ENCODE measurements around the gene CCR7. TPM values are rescaled to one million over a fixed set of nuclear protein-coding genes. Genes with fewer than 3 reads are reported as not detected.

The CCR7 gene
- total and polyA plus RNA-seq, 2 donors (not counting 1 experiment from before 2014, with no cell fraction given), result 116 to 481 TPM

DNA sequence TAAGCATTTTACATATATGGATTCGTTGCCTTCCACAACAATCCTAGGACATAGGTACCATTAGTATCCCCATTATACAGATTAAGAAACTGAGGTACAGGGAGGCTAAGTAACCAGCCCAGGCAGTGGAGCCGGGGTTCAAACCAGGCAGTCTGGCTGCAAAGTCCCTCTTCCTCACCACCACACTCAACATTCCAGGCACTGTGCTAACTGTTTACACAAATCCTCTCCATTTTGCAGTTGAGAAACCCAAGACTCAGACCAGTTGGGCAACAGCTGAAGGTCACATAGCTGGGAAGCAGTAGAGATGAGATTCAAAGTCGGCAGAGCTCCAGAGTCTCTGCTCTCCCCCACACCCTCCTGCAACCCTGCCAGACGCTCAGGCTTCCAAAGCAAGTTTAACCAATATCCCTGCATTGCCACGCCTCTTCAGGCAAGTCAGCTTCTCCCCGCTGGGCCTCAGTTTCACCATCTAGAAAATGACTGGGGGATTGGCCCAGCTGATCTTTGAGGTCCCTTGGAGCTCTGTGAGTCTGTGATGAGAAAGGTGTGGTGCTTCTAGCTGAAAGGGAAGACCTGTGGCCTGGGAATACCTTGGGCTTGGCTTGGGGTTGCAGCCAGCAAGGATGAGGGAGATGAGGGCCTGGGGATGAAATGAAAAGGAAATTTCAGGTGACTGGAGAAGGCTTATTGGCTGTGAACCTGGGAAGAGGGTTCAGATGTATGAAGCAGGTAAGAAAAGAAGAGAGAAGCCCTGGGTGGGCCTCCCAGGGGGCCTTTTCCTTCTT, 14.0 kb downstream of the CCR7 start:
- POLR2A ChIA-PET, result interaction anchor here (0.6 to 9.4 kb wide), 5 partner anchors 11 to 134 kb away, joined by 3 to 78 read pairs (median 6); partner anchors contain the start of genes CCR7 and TOP2A
- Histone ChIP-seq H3K4me3 (ENCODE audit: control extremely low read depth in 1 of 5, extremely low read depth in 1 of 5, insufficient read depth in 1 of 5, low read depth in 2 of 5, low read length in 4 of 5) (no peak overlapping the region), H4K20me1 (ENCODE audit: control insufficient read depth, insufficient read depth, low read length, poor library complexity, severe bottlenecking) (peaks cover 4% of the 10 kb centered on the region), H3K27me3 (replicated peaks in 1 of 4; ENCODE audit: control extremely low read depth in 1 of 4, control insufficient read depth in 3 of 4, insufficient read depth in 4 of 4, low read length in 3 of 4) (no peaks in the 10 kb centered on the region), H2AFZ (ENCODE audit: insufficient read depth, low read depth, low read length, poor library complexity, severe bottlenecking) (no peak overlapping the region), H3K36me3 (replicated peaks in 1 of 2; ENCODE audit: control extremely low read depth in 1 of 2, control insufficient read depth in 1 of 2, extremely low read depth in 1 of 2, insufficient read depth in 2 of 2, low read length in 1 of 2) (peaks cover 0 to 25% of the 10 kb centered on the region in 2 experiments), H3K9ac (ENCODE audit: low read length) (no peak overlapping the region), H3K4me1 (ENCODE audit: control insufficient read depth in 2 of 2, insufficient read depth in 2 of 2, low read length in 2 of 2) (peaks cover 95 to 96% of the 10 kb centered on the region in 2 donors), H3K9me3 (ENCODE audit: control extremely low read depth in 1 of 3, control insufficient read depth in 2 of 3, insufficient read depth in 1 of 3, low read length in 2 of 3) (no peaks in the 10 kb centered on the region), H3K79me2 (ENCODE audit: control insufficient read depth, insufficient read depth, low read length) (peaks cover 34% of the 10 kb centered on the region), H3K4me2 (replicated peaks; ENCODE audit: low read depth, low read length, poor library complexity, severe bottlenecking) (peak overlapping the region; percentile 73), H3K27ac (ENCODE audit: low read length in 2 of 2) (peak overlapping the region; percentile 38 to 98)
- peak; percentile 53 for DNase-seq
- Mint-ChIP-seq H3K4me3 (peak overlapping the region; percentile 84), H3K27ac (peak overlapping the region; percentile 92), H3K9me3 (ENCODE audit: insufficient read depth) (no peaks in the 10 kb centered on the region), H3K27me3 (no peaks in the 10 kb centered on the region), H3K4me1 (peaks cover 100% of the 10 kb centered on the region)
- TF ChIP-seq, protein P1, sequence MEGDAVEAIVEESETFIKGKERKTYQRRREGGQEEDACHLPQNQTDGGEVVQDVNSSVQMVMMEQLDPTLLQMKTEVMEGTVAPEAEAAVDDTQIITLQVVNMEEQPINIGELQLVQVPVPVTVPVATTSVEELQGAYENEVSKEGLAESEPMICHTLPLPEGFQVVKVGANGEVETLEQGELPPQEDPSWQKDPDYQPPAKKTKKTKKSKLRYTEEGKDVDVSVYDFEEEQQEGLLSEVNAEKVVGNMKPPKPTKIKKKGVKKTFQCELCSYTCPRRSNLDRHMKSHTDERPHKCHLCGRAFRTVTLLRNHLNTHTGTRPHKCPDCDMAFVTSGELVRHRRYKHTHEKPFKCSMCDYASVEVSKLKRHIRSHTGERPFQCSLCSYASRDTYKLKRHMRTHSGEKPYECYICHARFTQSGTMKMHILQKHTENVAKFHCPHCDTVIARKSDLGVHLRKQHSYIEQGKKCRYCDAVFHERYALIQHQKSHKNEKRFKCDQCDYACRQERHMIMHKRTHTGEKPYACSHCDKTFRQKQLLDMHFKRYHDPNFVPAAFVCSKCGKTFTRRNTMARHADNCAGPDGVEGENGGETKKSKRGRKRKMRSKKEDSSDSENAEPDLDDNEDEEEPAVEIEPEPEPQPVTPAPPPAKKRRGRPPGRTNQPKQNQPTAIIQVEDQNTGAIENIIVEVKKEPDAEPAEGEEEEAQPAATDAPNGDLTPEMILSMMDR (IDR thresholded peaks at IDR 0.05), result no peak
- no peak for TF ChIP-seq EZH2 (IDR thresholded peaks at IDR 0.05; ENCODE audit: borderline replicate concordance, insufficient read depth, low read depth, low read length, poor library complexity, severe bottlenecking)
- WGBS (ENCODE audit: insufficient coverage), result 94% methylated on average over 4 of the region's 6 CpGs
- CTCF ChIA-PET, result interaction anchor here (0.6 to 25.2 kb wide), 5 partner anchors 9 to 110 kb away, joined by 3 to 634 read pairs (median 132); partner anchors contain the start of gene CCR7
- ATAC-seq (ENCODE audit: low read depth), result no peak
- intact Hi-C loops (cut with micrococcal nuclease), result no loop called here

DNA sequence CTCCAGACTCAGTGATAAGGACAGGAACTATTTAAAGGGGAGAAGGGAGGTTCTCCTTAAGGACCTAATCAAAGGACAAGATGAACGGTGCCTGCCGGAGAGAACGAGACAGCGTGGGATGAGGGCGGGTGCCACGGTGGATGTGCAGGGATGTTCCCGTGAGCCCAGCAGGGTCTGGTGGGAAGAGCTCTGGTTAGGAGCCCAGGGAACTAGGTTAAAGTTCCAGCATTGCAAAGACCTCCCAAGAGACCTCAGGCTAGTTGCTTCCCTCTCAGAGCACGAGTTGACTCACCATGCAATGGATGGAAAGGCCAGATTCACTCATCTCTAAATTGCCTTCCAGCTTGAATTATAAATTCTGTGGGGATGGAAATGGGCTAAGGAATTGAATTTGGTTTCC, 14.7 kb downstream of the CCR7 start:
- Histone ChIP-seq H3K4me3 (ENCODE audit: control extremely low read depth in 1 of 5, extremely low read depth in 1 of 5, insufficient read depth in 1 of 5, low read depth in 2 of 5, low read length in 4 of 5) (no peak overlapping the region), H3K9ac (ENCODE audit: low read length) (no peak overlapping the region), H4K20me1 (ENCODE audit: control insufficient read depth, insufficient read depth, low read length, poor library complexity, severe bottlenecking) (peaks cover 4% of the 10 kb centered on the region), H3K4me2 (replicated peaks; ENCODE audit: low read depth, low read length, poor library complexity, severe bottlenecking) (peak overlapping the region; percentile 73), H3K36me3 (replicated peaks in 1 of 2; ENCODE audit: control extremely low read depth in 1 of 2, control insufficient read depth in 1 of 2, extremely low read depth in 1 of 2, insufficient read depth in 2 of 2, low read length in 1 of 2) (peaks cover 0 to 23% of the 10 kb centered on the region in 2 experiments), H3K4me1 (ENCODE audit: control insufficient read depth in 2 of 2, insufficient read depth in 2 of 2, low read length in 2 of 2) (peaks cover 90% of the 10 kb centered on the region in 2 donors), H3K79me2 (ENCODE audit: control insufficient read depth, insufficient read depth, low read length) (peaks cover 28% of the 10 kb centered on the region), H3K27ac (ENCODE audit: low read length in 2 of 2) (peak overlapping the region in 1 of 2 donors; percentile 98), H2AFZ (ENCODE audit: insufficient read depth, low read depth, low read length, poor library complexity, severe bottlenecking) (no peak overlapping the region), H3K27me3 (replicated peaks in 1 of 4; ENCODE audit: control extremely low read depth in 1 of 4, control insufficient read depth in 3 of 4, insufficient read depth in 4 of 4, low read length in 3 of 4) (no peaks in the 10 kb centered on the region), H3K9me3 (ENCODE audit: control extremely low read depth in 1 of 3, control insufficient read depth in 2 of 3, insufficient read depth in 1 of 3, low read length in 2 of 3) (no peaks in the 10 kb centered on the region)
- Mint-ChIP-seq H3K27me3 (no peaks in the 10 kb centered on the region), H3K4me1 (peaks cover 96% of the 10 kb centered on the region), H3K4me3 (peak overlapping the region; percentile 40), H3K27ac (peak overlapping the region; percentile 92), H3K9me3 (ENCODE audit: insufficient read depth) (no peaks in the 10 kb centered on the region)
- no peak for ATAC-seq (ENCODE audit: low read depth)
- ChIA-PET CTCF (interaction anchor here (0.8 to 25.2 kb wide), 3 partner anchors 10 to 109 kb away, joined by 4 to 634 read pairs (median 132); partner anchors contain the start of gene CCR7), POLR2A (interaction anchor here (0.6 to 9.4 kb wide), 3 partner anchors 12 to 109 kb away, joined by 3 to 78 read pairs (median 60); partner anchors contain the start of gene CCR7)
- no peak for TF ChIP-seq EZH2 (IDR thresholded peaks at IDR 0.05; ENCODE audit: borderline replicate concordance, insufficient read depth, low read depth, low read length, poor library complexity, severe bottlenecking)
- TF ChIP-seq, protein P1 (IDR thresholded peaks at IDR 0.05), result no peak
- WGBS (ENCODE audit: insufficient coverage), result 88% methylated on average over 7 of the region's 8 CpGs
- DNase-seq, result peak; percentile 41
- intact Hi-C loops (cut with micrococcal nuclease), result no loop called here
